Effector memory CD4-positive, alpha-beta T cell (primary cell): ENCODE measurements around the gene PPP1R1A.

Experiments used
- DNase-seq, 3 donors: peaks; one replicate each; pipeline ENCODE4 v3.0.0-alpha.2; 2020
- H3K27ac ChIP-seq: 2 replicates; pipeline ENCODE4 v1.7.0; 2013; ENCODE audit warnings: mild to moderate bottlenecking, low read length, moderate library complexity; ENCODE audit not compliant: insufficient read depth, poor library complexity, severe bottlenecking
- H3K27me3 ChIP-seq: replicated peaks from 2 replicates; pipeline ENCODE4 v1.7.0; 2013; ENCODE audit warnings: mild to moderate bottlenecking, low read length; ENCODE audit not compliant: insufficient read depth, control insufficient read depth, poor library complexity, severe bottlenecking
- H3K36me3 ChIP-seq: 2 replicates; pipeline ENCODE4 v1.7.0; 2013; ENCODE audit warnings: mild to moderate bottlenecking, low read length, moderate library complexity; ENCODE audit not compliant: control insufficient read depth, insufficient read depth
- H3K4me1 ChIP-seq: 2 replicates; pipeline ENCODE4 v1.7.0; 2013; ENCODE audit warnings: low read length, mild to moderate bottlenecking; ENCODE audit not compliant: control insufficient read depth, insufficient read depth, poor library complexity, severe bottlenecking
- H3K4me3 ChIP-seq: 2 replicates; pipeline ENCODE4 v1.7.0; 2013; ENCODE audit warnings: low read length, low read depth, mild to moderate bottlenecking; ENCODE audit not compliant: insufficient read depth, poor library complexity, severe bottlenecking
- H3K9me3 ChIP-seq: 2 replicates; pipeline ENCODE4 v1.7.0; 2013; ENCODE audit warnings: mild to moderate bottlenecking, low read length, moderate library complexity; ENCODE audit not compliant: control insufficient read depth

PPP1R1A gene

GRCh38 chr12:54622463-54623183 lies 34.2 kb upstream of the PPP1R1A start:
- no peaks in the 10 kb centered on the region for H3K4me1 ChIP-seq
- DNase-seq: no peak
- no peaks in the 10 kb centered on the region for H3K9me3 ChIP-seq
- no peak overlapping the region for H3K27ac ChIP-seq
- H3K27me3 ChIP-seq: no peaks in the 10 kb centered on the region
- no peak overlapping the region for H3K4me3 ChIP-seq
- no peaks in the 10 kb centered on the region for H3K36me3 ChIP-seq

- Histone ChIP-seq H3K9me3 (no peaks in the 10 kb centered on the region), H3K36me3 (no peaks in the 10 kb centered on the region), H3K4me1 (no peaks in the 10 kb centered on the region), H3K27ac (no peak overlapping the region), H3K4me3 (no peak overlapping the region), H3K27me3 (no peaks in the 10 kb centered on the region)
- DNase-seq: no peak
These were observed 28.6 kb upstream of the PPP1R1A start for GRCh38 chr12:54616933-54617680.

- Histone ChIP-seq H3K4me3 (no peak overlapping the region), H3K36me3 (no peaks in the 10 kb centered on the region), H3K9me3 (no peaks in the 10 kb centered on the region), H3K27me3 (no peaks in the 10 kb centered on the region), H3K4me1 (no peaks in the 10 kb centered on the region), H3K27ac (no peak overlapping the region)
- no peak for DNase-seq
These were observed 23.8 kb upstream of the PPP1R1A start for GRCh38 chr12:54612225-54612750.

- no peak overlapping the region for H3K27ac ChIP-seq
- H3K36me3 ChIP-seq: no peaks in the 10 kb centered on the region
- no peak overlapping the region for H3K4me3 ChIP-seq
- no peak for DNase-seq
- no peaks in the 10 kb centered on the region for H3K4me1 ChIP-seq
- H3K9me3 ChIP-seq: no peaks in the 10 kb centered on the region
- H3K27me3 ChIP-seq: no peaks in the 10 kb centered on the region
These were observed 23.3 kb upstream of the PPP1R1A start for GRCh38 chr12:54611715-54612149.

- no peaks in the 10 kb centered on the region for H3K9me3 ChIP-seq
- no peak overlapping the region for H3K4me3 ChIP-seq
- no peak for DNase-seq
- no peak overlapping the region for H3K27ac ChIP-seq
- no peaks in the 10 kb centered on the region for H3K36me3 ChIP-seq
- H3K4me1 ChIP-seq: no peaks in the 10 kb centered on the region
- H3K27me3 ChIP-seq: no peaks in the 10 kb centered on the region
These were observed 20.3 kb upstream of the PPP1R1A start for GRCh38 chr12:54608769-54609168.

- H3K36me3 ChIP-seq: no peaks in the 10 kb centered on the region
- H3K9me3 ChIP-seq: no peaks in the 10 kb centered on the region
- no peak for DNase-seq
- no peaks in the 10 kb centered on the region for H3K27me3 ChIP-seq
- H3K4me3 ChIP-seq: no peak overlapping the region
- no peaks in the 10 kb centered on the region for H3K4me1 ChIP-seq
- H3K27ac ChIP-seq: no peak overlapping the region
These were observed 19.7 kb upstream of the PPP1R1A start for GRCh38 chr12:54608156-54608555.

- Histone ChIP-seq H3K36me3 (no peaks in the 10 kb centered on the region), H3K27ac (no peak overlapping the region), H3K27me3 (no peaks in the 10 kb centered on the region), H3K9me3 (no peaks in the 10 kb centered on the region), H3K4me3 (no peak overlapping the region), H3K4me1 (no peaks in the 10 kb centered on the region)
- DNase-seq: no peak
These were observed 18.1 kb upstream of the PPP1R1A start for GRCh38 chr12:54606556-54606955.

- Histone ChIP-seq H3K27ac (no peak overlapping the region), H3K4me1 (no peaks in the 10 kb centered on the region), H3K4me3 (no peak overlapping the region), H3K9me3 (no peaks in the 10 kb centered on the region), H3K36me3 (no peaks in the 10 kb centered on the region), H3K27me3 (no peaks in the 10 kb centered on the region)
- DNase-seq: no peak
These were observed 16.9 kb upstream of the PPP1R1A start for GRCh38 chr12:54605138-54605970.

GRCh38 chr12:54604436-54604835 lies 16.0 kb upstream of the PPP1R1A start:
- no peaks in the 10 kb centered on the region for H3K36me3 ChIP-seq
- no peak overlapping the region for H3K27ac ChIP-seq
- H3K9me3 ChIP-seq: no peaks in the 10 kb centered on the region
- H3K4me1 ChIP-seq: no peaks in the 10 kb centered on the region
- no peak for DNase-seq
- no peak overlapping the region for H3K4me3 ChIP-seq
- H3K27me3 ChIP-seq: no peaks in the 10 kb centered on the region
